Osteocyte (in vitro differentiated cells): ENCODE results near the gene NAALADL2. TPM values are rescaled to one million over a fixed set of nuclear protein-coding genes. Genes with fewer than 3 reads are reported as not detected.
"Not testable (repeated sequence)": the region's sequence is repeated elsewhere in the genome, so short reads cannot be mapped to it uniquely, and the experiment has no call there.

Source experiments
- DNase-seq: peaks from one replicate; pipeline ENCODE4 v3.0.0; 2021; ENCODE audit warnings: mixed read lengths; ENCODE audit not compliant: unreplicated experiment; ENCODE audit errors: extremely low spot score
- H3K27ac Mint-ChIP-seq: one replicate; pipeline ENCODE4 v1.8.0; 2021; ENCODE audit warnings: mild to moderate bottlenecking, mixed read lengths; ENCODE audit not compliant: unreplicated experiment
- H3K27me3 Mint-ChIP-seq: one replicate; pipeline ENCODE4 v1.8.0; 2021; ENCODE audit warnings: mixed read lengths; ENCODE audit not compliant: unreplicated experiment
- H3K36me3 Mint-ChIP-seq: one replicate; pipeline ENCODE4 v1.8.0; 2021; ENCODE audit warnings: mixed read lengths; ENCODE audit not compliant: unreplicated experiment
- H3K4me1 Mint-ChIP-seq: one replicate; pipeline ENCODE4 v1.8.0; 2021; ENCODE audit warnings: mixed read lengths; ENCODE audit not compliant: unreplicated experiment
- H3K4me3 Mint-ChIP-seq: one replicate; pipeline ENCODE4 v1.8.0; 2021; ENCODE audit warnings: mild to moderate bottlenecking, moderate library complexity, mixed read lengths; ENCODE audit not compliant: unreplicated experiment
- H3K9me3 Mint-ChIP-seq: one replicate; pipeline ENCODE4 v1.8.0; 2021; ENCODE audit warnings: mixed read lengths; ENCODE audit not compliant: unreplicated experiment
- total RNA-seq: library from RNA; stranded (reverse); gene quantifications from 2 replicates; pipeline ENCODE4 v1.2.1, GENCODE V29; 2021
- TF ChIP-seq, protein P1 (sequence below): fragments of 200-600 bp; sonication (generic); IDR thresholded peaks from 2 replicates; pipeline ENCODE4 v1.5.0; 2021; ENCODE audit warnings: antibody characterized with exemption, mild to moderate bottlenecking, moderate library complexity

The NAALADL2 gene
- total RNA-seq, 1 donor from 2014 or later, result 16.1 TPM

DNA sequence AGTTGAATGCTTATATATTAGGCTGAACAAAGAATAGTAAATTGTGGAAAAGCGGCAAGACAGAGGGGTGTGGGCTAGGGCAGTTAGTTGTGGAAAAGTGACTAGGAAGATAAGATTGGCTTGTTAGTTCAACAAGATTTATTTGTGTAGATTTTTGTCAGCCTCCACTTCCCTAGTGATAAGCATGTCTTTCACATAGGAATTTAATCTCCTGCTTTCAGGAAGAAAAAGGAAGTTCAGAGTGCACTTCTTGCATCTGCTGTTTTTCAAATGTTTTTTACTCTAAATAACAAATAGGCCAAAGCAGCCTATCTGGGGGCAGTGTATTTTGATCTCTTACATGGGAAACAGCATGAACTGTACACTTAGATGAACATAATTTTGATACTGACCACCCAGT, 919.9 kb downstream of the NAALADL2 start:
- Mint-ChIP-seq H3K27ac (no peak overlapping the region), H3K4me1 (no peaks in the 10 kb centered on the region), H3K27me3 (no peaks in the 10 kb centered on the region), H3K9me3 (no peaks in the 10 kb centered on the region), H3K36me3 (no peaks in the 10 kb centered on the region), H3K4me3 (no peak overlapping the region)
- TF ChIP-seq, protein P1, sequence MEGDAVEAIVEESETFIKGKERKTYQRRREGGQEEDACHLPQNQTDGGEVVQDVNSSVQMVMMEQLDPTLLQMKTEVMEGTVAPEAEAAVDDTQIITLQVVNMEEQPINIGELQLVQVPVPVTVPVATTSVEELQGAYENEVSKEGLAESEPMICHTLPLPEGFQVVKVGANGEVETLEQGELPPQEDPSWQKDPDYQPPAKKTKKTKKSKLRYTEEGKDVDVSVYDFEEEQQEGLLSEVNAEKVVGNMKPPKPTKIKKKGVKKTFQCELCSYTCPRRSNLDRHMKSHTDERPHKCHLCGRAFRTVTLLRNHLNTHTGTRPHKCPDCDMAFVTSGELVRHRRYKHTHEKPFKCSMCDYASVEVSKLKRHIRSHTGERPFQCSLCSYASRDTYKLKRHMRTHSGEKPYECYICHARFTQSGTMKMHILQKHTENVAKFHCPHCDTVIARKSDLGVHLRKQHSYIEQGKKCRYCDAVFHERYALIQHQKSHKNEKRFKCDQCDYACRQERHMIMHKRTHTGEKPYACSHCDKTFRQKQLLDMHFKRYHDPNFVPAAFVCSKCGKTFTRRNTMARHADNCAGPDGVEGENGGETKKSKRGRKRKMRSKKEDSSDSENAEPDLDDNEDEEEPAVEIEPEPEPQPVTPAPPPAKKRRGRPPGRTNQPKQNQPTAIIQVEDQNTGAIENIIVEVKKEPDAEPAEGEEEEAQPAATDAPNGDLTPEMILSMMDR, result no peak
- DNase-seq, result no peak

DNA sequence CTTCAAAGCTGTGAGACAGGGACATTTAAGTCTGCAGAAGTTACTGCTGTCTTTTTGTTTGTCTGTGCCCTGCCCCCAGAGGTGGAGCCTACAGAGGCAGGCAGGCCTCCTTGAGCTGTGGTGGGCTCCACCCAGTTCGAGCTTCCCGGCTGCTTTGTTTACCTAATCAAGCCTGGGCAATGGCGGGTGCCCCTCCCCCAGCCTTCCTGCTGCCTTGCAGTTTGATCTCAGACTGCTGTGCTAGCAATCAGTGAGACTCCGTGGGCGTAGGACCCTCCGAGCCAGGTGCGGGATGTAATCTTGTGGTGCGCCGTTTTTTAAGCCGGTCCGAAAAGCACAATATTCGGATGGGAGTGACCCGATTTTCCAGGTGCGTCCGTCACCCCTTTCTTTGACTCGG, 928.0 kb downstream of the NAALADL2 start:
- H3K9me3 Mint-ChIP-seq, H3K4me3 Mint-ChIP-seq, DNase-seq, H3K36me3 Mint-ChIP-seq, H3K27me3 Mint-ChIP-seq, H3K4me1 Mint-ChIP-seq, H3K27ac Mint-ChIP-seq: not testable (repeated sequence)

DNA sequence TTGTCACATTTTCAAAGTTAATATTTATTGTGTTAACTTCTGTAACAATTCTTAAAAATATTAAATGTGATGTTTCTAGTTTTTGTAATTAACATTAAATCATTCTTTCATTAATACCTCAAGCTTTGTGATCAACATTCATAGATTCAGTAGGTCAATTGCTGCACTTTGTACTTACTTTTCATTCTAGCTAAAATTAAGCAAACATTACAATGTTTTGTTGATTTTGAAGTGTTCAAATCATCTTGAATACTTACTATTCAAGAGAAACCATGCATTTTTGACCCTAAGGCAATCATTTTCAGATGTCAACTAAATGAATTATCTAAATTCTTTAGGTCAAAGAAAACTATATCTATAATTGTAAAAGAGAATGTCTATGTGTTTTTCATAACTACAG, 933.1 kb downstream of the NAALADL2 start:
- no peaks in the 10 kb centered on the region for H3K9me3 Mint-ChIP-seq
- H3K4me1 Mint-ChIP-seq, result no peaks in the 10 kb centered on the region
- no peaks in the 10 kb centered on the region for H3K36me3 Mint-ChIP-seq
- no peak overlapping the region for H3K4me3 Mint-ChIP-seq
- H3K27ac Mint-ChIP-seq, result no peak overlapping the region
- TF ChIP-seq, protein P1, result no peak
- no peaks in the 10 kb centered on the region for H3K27me3 Mint-ChIP-seq
- no peak for DNase-seq

DNA sequence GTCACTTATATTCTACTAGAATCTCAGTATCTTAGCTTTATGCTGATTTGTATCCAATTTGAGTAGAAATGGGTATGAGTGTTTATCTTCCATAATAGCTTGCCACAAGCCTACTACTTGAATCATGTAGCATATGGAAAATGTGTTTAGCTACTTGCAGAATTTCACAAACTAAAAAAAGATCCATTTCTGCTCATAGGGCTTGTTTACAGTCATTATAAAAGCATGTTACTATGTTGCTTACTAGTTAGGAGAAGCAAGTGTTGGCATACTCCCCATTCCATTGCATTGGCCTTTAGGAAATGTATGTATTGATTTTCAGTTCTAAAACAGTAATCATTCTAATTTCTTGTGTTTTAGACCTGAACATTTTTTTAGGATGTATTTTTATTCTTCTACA, 939.2 kb downstream of the NAALADL2 start:
- H3K27me3 Mint-ChIP-seq, result no peaks in the 10 kb centered on the region
- no peaks in the 10 kb centered on the region for H3K9me3 Mint-ChIP-seq
- no peak overlapping the region for H3K4me3 Mint-ChIP-seq
- no peaks in the 10 kb centered on the region for H3K4me1 Mint-ChIP-seq
- no peak overlapping the region for H3K27ac Mint-ChIP-seq
- no peaks in the 10 kb centered on the region for H3K36me3 Mint-ChIP-seq
- TF ChIP-seq, protein P1, result no peak
- DNase-seq, result no peak

DNA sequence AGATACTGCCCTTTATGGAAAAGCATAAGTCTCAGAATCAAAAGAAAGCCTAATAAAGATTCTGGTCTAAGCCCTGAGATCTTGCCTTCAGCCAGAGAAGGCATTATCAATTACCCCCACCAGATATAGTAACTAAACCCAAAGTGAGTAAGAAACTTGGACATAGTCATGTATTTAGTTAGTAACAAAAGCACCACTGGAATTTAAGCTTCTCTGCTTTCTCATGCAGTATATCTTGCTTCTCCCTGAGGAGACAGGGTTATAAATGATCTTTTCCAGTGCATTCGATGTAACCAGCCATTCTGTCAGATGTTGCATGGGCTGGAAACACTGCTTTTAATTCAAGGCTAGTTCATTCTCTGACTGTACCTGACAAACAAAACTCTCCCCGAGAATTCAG, 946.7 kb downstream of the NAALADL2 start:
- TF ChIP-seq, protein P1, result no peak
- Mint-ChIP-seq H3K27ac (no peak overlapping the region), H3K27me3 (no peaks in the 10 kb centered on the region), H3K36me3 (no peaks in the 10 kb centered on the region), H3K9me3 (no peaks in the 10 kb centered on the region), H3K4me1 (peaks cover 5% of the 10 kb centered on the region), H3K4me3 (no peak overlapping the region)
- DNase-seq, result no peak

DNA sequence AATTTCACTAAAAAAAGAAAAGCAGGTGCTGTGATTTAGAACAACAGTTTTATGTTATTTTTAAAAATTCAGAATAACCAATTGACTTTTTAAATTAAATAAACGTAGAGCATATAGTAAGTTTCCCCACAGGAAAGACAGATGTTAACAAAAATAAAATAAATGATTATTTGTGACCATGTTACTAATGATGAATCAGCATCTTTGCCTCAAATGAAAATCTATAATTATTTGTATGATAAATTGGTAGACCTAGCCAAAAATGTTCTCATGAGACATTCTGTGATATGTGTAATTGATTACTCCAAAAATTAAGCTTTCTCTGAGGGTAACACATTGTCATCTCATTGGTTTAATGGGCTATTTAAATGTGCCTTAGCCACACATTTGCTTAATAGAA, 948.0 kb downstream of the NAALADL2 start:
- no peak overlapping the region for H3K27ac Mint-ChIP-seq
- H3K4me3 Mint-ChIP-seq, result no peak overlapping the region
- peaks cover 5% of the 10 kb centered on the region for H3K4me1 Mint-ChIP-seq
- TF ChIP-seq, protein P1, result no peak
- no peaks in the 10 kb centered on the region for H3K9me3 Mint-ChIP-seq
- H3K36me3 Mint-ChIP-seq, result no peaks in the 10 kb centered on the region
- DNase-seq, result no peak
- no peaks in the 10 kb centered on the region for H3K27me3 Mint-ChIP-seq
